Esophagus muscularis mucosa (tissue), 4 donors: ENCODE measurements around the gene PEPD.

Experiments used
- CTCF ChIP-seq, 3 experiments: fragments of 200-600 bp in 2 of 3; fragments of 450-650 bp in 1 of 3; sonication (generic) in 2 of 3; IDR thresholded peaks; one replicate each; pipeline ENCODE4 v1.5.1; 2017 to 2019; ENCODE audit warnings: antibody characterized with exemption in 3 of 3, mild to moderate bottlenecking in 2 of 3, moderate library complexity in 1 of 3
- EP300 ChIP-seq: sonication (generic); formaldehyde crosslinking; IDR thresholded peaks from one replicate; pipeline ENCODE4 v1.6.1; 2017; ENCODE audit warnings: antibody characterized with exemption
- POLR2A ChIP-seq: fragments of 450-650 bp; IDR thresholded peaks from one replicate; pipeline ENCODE4 v1.6.1; 2017; ENCODE audit warnings: antibody characterized with exemption, moderate library complexity, mild to moderate bottlenecking, low read depth
- POLR2AphosphoS5 ChIP-seq, 2 donors: sonication (generic); formaldehyde crosslinking; IDR thresholded peaks; one replicate each; pipeline ENCODE4 v1.6.1; 2017; ENCODE audit warnings: antibody characterized with exemption in 2 of 2

- TF ChIP-seq CTCF (IDR thresholded peaks at IDR 0.05) (no peak), POLR2A (no peak), POLR2AphosphoS5 (IDR thresholded peaks at IDR 0.05) (no peak), EP300 (no peak)
Observed at GRCh38 chr19:33472691-33473652, 48.6 kb downstream of the PEPD start.
